HEK293 (cell line): ENCODE results near the gene SIL1.

Experiments used
- CTCF ChIA-PET: fragments of 350-600 bp; formaldehyde crosslinking; extraction: SDS; loops from one replicate; lab custom pipeline; 2021; ENCODE audit warnings: antibody characterized with exemption; lab: Yijun Ruan, JAX
- POLR2A ChIA-PET: fragments of 300-600 bp; formaldehyde crosslinking; extraction: SDS; loops from one replicate; lab custom pipeline; 2020; ENCODE audit warnings: antibody characterized with exemption, inconsistent platforms; lab: Yijun Ruan, JAX
- H3K27ac ChIP-seq: fragments of 200-500 bp; sonication (Bioruptor generic); 2 replicates; pipeline ENCODE4 v1.5.1; 2014; ENCODE audit warnings: low read depth, low read length, control low read depth, inconsistent platforms; ENCODE audit errors: extremely low read depth
- H3K36me3 ChIP-seq, 2 experiments: fragments of 200-500 bp in 1 of 2; sonication (Bioruptor generic) in 1 of 2; 1 replicate in 1 of 2; 2 replicates in 1 of 2; pipeline ENCODE4 v1.5.1; 2014 to 2017; ENCODE audit warnings: inconsistent platforms in 2 of 2, low read length in 2 of 2; ENCODE audit not compliant: control insufficient read depth in 2 of 2, insufficient read depth in 1 of 2
- H3K4me1 ChIP-seq: fragments of 200-500 bp; sonication (Bioruptor generic); 2 replicates; pipeline ENCODE4 v1.5.1; 2014; ENCODE audit warnings: mild to moderate bottlenecking, low read length, inconsistent platforms; ENCODE audit not compliant: control insufficient read depth, insufficient read depth
- H3K4me3 ChIP-seq: 2 replicates; pipeline ENCODE4 v1.5.1; 2011; ENCODE audit warnings: low read depth, mild to moderate bottlenecking, control low read depth, low read length, moderate library complexity
- H3K9me3 ChIP-seq: fragments of 200-500 bp; sonication (Bioruptor generic); 2 replicates; pipeline ENCODE4 v1.5.1; 2014; ENCODE audit warnings: low read depth, low read length, inconsistent platforms; ENCODE audit not compliant: control insufficient read depth, insufficient read depth
- EGR2 ChIP-seq: fragments of 450-650 bp; formaldehyde crosslinking; IDR thresholded peaks from 2 replicates; pipeline ENCODE4 v1.5.1; 2016; ENCODE audit warnings: low read depth, missing biosample characterization, missing genetic modification characterization
- HOXA7 ChIP-seq: sonication (generic); formaldehyde crosslinking; IDR thresholded peaks from 2 replicates; pipeline ENCODE4 v1.8.1; 2022; ENCODE audit warnings: missing genetic modification reagents, borderline replicate concordance
- MEIS1 ChIP-seq: sonication (generic); formaldehyde crosslinking; IDR thresholded peaks from 2 replicates; pipeline ENCODE4 v1.8.1; 2022; ENCODE audit warnings: missing genetic modification reagents, mild to moderate bottlenecking, borderline replicate concordance
- PRDM1 ChIP-seq: fragments of 450-650 bp; formaldehyde crosslinking; IDR thresholded peaks from 2 replicates; pipeline ENCODE4; 2016; ENCODE audit warnings: missing biosample characterization, missing genetic modification characterization
- RBAK ChIP-seq: fragments of 450-650 bp; formaldehyde crosslinking; IDR thresholded peaks from 2 replicates; pipeline ENCODE4 v1.5.1; 2016; ENCODE audit warnings: missing biosample characterization, missing genetic modification characterization
- SCRT2 ChIP-seq: fragments of 450-650 bp; formaldehyde crosslinking; IDR thresholded peaks from 2 replicates; pipeline ENCODE4 v1.5.1; 2016; ENCODE audit warnings: missing biosample characterization, missing genetic modification characterization
- SP3 ChIP-seq: fragments of 450-650 bp; formaldehyde crosslinking; IDR thresholded peaks from 2 replicates; pipeline ENCODE4 v1.5.1; 2016; ENCODE audit warnings: missing biosample characterization, missing genetic modification characterization
- ZBTB17 ChIP-seq: fragments of 450-650 bp; formaldehyde crosslinking; IDR thresholded peaks from 2 replicates; pipeline ENCODE4 v1.5.1; 2016; ENCODE audit warnings: missing biosample characterization, missing genetic modification characterization
- ZBTB7A ChIP-seq: fragments of 450-650 bp; formaldehyde crosslinking; IDR thresholded peaks from 2 replicates; pipeline ENCODE4 v1.5.1; 2016; ENCODE audit warnings: low read depth, missing biosample characterization, missing genetic modification characterization
- ZEB2 ChIP-seq: fragments of 450-650 bp; formaldehyde crosslinking; IDR thresholded peaks from 2 replicates; pipeline ENCODE4 v1.5.1; 2016; ENCODE audit warnings: missing biosample characterization, missing genetic modification characterization
- ZNF133 ChIP-seq: fragments of 450-650 bp; formaldehyde crosslinking; IDR thresholded peaks from 2 replicates; pipeline ENCODE4 v1.5.1; 2016; ENCODE audit warnings: missing biosample characterization, missing genetic modification characterization
- ZNF211 ChIP-seq: fragments of 450-650 bp; formaldehyde crosslinking; IDR thresholded peaks from 2 replicates; pipeline ENCODE4 v1.5.1; 2016; ENCODE audit warnings: low read depth, missing biosample characterization, missing genetic modification characterization
- ZNF292 ChIP-seq: fragments of 450-650 bp; formaldehyde crosslinking; IDR thresholded peaks from 2 replicates; pipeline ENCODE4 v1.5.1; 2016; ENCODE audit warnings: low read depth, missing biosample characterization, missing genetic modification characterization, borderline replicate concordance
- ZNF354C ChIP-seq: fragments of 450-650 bp; formaldehyde crosslinking; IDR thresholded peaks from 2 replicates; pipeline ENCODE4 v1.5.1; 2016; ENCODE audit warnings: missing biosample characterization, missing genetic modification characterization, low read depth, borderline replicate concordance
- ZNF549 ChIP-seq: fragments of 450-650 bp; IDR thresholded peaks from 2 replicates; pipeline ENCODE4 v1.5.1; 2018; ENCODE audit warnings: missing biosample characterization, missing genetic modification characterization, mild to moderate bottlenecking, inconsistent platforms, moderate library complexity
- ZNF585B ChIP-seq: fragments of 450-650 bp; formaldehyde crosslinking; IDR thresholded peaks from 2 replicates; pipeline ENCODE4 v1.5.1; 2016; ENCODE audit warnings: missing biosample characterization, missing genetic modification characterization
- ZNF600 ChIP-seq: fragments of 450-650 bp; formaldehyde crosslinking; IDR thresholded peaks from 2 replicates; pipeline ENCODE4 v1.5.1; 2016; ENCODE audit warnings: missing biosample characterization, missing genetic modification characterization
- ZNF777 ChIP-seq: fragments of 450-650 bp; formaldehyde crosslinking; IDR thresholded peaks from 2 replicates; pipeline ENCODE4 v1.5.1; 2017; ENCODE audit warnings: missing biosample characterization, missing genetic modification characterization, borderline replicate concordance
- ZSCAN16 ChIP-seq: fragments of 450-650 bp; formaldehyde crosslinking; IDR thresholded peaks from 2 replicates; pipeline ENCODE4 v1.5.1; 2016; ENCODE audit warnings: missing biosample characterization, missing genetic modification characterization
- TF ChIP-seq, protein P1 (sequence below): fragments of 450-650 bp; formaldehyde crosslinking; conservative IDR thresholded peaks from 2 replicates; pipeline ENCODE4 v1.5.1; 2016; ENCODE audit warnings: low read depth, missing biosample characterization, missing genetic modification characterization
- TF ChIP-seq, protein P2 (sequence below): fragments of 450-650 bp; formaldehyde crosslinking; IDR thresholded peaks from 2 replicates; pipeline ENCODE4 v1.5.1; 2016; ENCODE audit warnings: missing biosample characterization, missing genetic modification characterization
- TF ChIP-seq, protein P3 (sequence below): fragments of 450-650 bp; formaldehyde crosslinking; IDR thresholded peaks from 2 replicates; pipeline ENCODE4 v1.5.1; 2016; ENCODE audit warnings: missing biosample characterization, missing genetic modification characterization
- TF ChIP-seq, protein P4 (sequence below): fragments of 450-650 bp; formaldehyde crosslinking; IDR thresholded peaks from 2 replicates; pipeline ENCODE4 v1.5.1; 2017; ENCODE audit warnings: missing biosample characterization, missing genetic modification characterization
- TF ChIP-seq, protein P5 (sequence below): fragments of 450-650 bp; formaldehyde crosslinking; IDR thresholded peaks from 2 replicates; pipeline ENCODE4 v1.5.1; 2016; ENCODE audit warnings: missing biosample characterization, missing genetic modification characterization, low read depth

SIL1 gene

DNA sequence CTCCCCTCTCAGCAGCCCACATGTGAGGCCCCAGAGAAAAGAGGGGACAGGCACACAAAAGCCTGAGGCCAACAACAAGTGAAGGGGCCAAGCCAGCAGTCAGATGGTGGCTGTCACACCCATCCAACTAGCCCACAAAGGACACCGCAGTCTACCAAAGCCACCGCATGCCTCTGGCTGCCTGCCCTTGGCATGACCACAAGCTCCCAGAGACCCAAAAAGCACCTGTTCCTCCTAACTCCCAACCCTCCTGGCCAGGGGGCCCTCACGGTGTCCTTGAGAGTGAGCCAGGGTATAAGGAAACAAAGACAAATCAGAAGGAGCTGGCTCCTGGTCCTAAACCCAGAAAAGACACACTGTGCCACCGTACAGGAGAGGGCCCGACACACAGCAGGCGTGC lies 245.2 kb downstream of the SIL1 start:
- no peak overlapping the region for H3K27ac ChIP-seq
- no peaks in the 10 kb centered on the region for H3K36me3 ChIP-seq
- no peak overlapping the region for H3K4me3 ChIP-seq
- H3K9me3 ChIP-seq, result no peaks in the 10 kb centered on the region
- TF ChIP-seq ZNF211 (tag by site-specific recombination) (no peak), EGR2 (tag by site-specific recombination) (no peak), RBAK (tag by site-specific recombination) (no peak), ZNF292 (tag by site-specific recombination) (no peak), ZNF354C (tag by site-specific recombination) (no peak), HOXA7 (CRISPR knock-in tag) (no peak), SCRT2 (tag by site-specific recombination) (no peak), MEIS1 (no peak)
- TF ChIP-seq, protein P1, sequence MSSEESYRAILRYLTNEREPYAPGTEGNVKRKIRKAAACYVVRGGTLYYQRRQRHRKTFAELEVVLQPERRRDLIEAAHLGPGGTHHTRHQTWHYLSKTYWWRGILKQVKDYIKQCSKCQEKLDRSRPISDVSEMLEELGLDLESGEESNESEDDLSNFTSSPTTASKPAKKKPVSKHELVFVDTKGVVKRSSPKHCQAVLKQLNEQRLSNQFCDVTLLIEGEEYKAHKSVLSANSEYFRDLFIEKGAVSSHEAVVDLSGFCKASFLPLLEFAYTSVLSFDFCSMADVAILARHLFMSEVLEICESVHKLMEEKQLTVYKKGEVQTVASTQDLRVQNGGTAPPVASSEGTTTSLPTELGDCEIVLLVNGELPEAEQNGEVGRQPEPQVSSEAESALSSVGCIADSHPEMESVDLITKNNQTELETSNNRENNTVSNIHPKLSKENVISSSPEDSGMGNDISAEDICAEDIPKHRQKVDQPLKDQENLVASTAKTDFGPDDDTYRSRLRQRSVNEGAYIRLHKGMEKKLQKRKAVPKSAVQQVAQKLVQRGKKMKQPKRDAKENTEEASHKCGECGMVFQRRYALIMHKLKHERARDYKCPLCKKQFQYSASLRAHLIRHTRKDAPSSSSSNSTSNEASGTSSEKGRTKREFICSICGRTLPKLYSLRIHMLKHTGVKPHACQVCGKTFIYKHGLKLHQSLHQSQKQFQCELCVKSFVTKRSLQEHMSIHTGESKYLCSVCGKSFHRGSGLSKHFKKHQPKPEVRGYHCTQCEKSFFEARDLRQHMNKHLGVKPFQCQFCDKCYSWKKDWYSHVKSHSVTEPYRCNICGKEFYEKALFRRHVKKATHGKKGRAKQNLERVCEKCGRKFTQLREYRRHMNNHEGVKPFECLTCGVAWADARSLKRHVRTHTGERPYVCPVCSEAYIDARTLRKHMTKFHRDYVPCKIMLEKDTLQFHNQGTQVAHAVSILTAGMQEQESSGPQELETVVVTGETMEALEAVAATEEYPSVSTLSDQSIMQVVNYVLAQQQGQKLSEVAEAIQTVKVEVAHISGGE (tag by site-specific recombination), result no peak
- TF ChIP-seq, protein P2, sequence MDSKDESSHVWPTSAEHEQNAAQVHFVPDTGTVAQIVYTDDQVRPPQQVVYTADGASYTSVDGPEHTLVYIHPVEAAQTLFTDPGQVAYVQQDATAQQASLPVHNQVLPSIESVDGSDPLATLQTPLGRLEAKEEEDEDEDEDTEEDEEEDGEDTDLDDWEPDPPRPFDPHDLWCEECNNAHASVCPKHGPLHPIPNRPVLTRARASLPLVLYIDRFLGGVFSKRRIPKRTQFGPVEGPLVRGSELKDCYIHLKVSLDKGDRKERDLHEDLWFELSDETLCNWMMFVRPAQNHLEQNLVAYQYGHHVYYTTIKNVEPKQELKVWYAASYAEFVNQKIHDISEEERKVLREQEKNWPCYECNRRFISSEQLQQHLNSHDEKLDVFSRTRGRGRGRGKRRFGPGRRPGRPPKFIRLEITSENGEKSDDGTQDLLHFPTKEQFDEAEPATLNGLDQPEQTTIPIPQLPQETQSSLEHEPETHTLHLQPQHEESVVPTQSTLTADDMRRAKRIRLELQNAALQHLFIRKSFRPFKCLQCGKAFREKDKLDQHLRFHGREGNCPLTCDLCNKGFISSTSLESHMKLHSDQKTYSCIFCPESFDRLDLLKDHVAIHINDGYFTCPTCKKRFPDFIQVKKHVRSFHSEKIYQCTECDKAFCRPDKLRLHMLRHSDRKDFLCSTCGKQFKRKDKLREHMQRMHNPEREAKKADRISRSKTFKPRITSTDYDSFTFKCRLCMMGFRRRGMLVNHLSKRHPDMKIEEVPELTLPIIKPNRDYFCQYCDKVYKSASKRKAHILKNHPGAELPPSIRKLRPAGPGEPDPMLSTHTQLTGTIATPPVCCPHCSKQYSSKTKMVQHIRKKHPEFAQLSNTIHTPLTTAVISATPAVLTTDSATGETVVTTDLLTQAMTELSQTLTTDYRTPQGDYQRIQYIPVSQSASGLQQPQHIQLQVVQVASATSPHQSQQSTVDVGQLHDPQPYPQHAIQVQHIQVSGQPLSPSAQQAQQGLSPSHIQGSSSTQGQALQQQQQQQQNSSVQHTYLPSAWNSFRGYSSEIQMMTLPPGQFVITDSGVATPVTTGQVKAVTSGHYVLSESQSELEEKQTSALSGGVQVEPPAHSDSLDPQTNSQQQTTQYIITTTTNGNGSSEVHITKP, result no peak
- TF ChIP-seq, protein P3, sequence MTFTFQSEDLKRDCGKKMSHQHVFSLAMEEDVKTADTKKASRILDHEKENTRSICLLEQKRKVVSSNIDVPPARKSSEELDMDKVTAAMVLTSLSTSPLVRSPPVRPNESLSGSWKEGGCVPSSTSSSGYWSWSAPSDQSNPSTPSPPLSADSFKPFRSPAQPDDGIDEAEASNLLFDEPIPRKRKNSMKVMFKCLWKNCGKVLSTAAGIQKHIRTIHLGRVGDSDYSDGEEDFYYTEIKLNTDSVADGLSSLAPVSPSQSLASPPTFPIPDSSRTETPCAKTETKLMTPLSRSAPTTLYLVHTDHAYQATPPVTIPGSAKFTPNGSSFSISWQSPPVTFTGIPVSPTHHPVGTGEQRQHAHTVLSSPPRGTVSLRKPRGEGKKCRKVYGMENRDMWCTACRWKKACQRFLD (tag by site-specific recombination), result no peak
- TF ChIP-seq, protein P4, sequence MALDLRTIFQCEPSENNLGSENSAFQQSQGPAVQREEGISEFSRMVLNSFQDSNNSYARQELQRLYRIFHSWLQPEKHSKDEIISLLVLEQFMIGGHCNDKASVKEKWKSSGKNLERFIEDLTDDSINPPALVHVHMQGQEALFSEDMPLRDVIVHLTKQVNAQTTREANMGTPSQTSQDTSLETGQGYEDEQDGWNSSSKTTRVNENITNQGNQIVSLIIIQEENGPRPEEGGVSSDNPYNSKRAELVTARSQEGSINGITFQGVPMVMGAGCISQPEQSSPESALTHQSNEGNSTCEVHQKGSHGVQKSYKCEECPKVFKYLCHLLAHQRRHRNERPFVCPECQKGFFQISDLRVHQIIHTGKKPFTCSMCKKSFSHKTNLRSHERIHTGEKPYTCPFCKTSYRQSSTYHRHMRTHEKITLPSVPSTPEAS (tag by site-specific recombination), result no peak
- ChIA-PET CTCF (interaction anchor here (0.6 to 0.7 kb wide), 2 partner anchors 20 to 98 kb away, joined by 3 read pairs; no protein-coding TSS in a partner anchor), POLR2A (interaction anchor here (1.1 kb wide), 1 partner anchor 15 kb away, joined by 3 read pairs; no protein-coding TSS in a partner anchor)
- peaks cover 3% of the 10 kb centered on the region; the same call in 1 of the 2 replicates for H3K4me1 ChIP-seq

DNA sequence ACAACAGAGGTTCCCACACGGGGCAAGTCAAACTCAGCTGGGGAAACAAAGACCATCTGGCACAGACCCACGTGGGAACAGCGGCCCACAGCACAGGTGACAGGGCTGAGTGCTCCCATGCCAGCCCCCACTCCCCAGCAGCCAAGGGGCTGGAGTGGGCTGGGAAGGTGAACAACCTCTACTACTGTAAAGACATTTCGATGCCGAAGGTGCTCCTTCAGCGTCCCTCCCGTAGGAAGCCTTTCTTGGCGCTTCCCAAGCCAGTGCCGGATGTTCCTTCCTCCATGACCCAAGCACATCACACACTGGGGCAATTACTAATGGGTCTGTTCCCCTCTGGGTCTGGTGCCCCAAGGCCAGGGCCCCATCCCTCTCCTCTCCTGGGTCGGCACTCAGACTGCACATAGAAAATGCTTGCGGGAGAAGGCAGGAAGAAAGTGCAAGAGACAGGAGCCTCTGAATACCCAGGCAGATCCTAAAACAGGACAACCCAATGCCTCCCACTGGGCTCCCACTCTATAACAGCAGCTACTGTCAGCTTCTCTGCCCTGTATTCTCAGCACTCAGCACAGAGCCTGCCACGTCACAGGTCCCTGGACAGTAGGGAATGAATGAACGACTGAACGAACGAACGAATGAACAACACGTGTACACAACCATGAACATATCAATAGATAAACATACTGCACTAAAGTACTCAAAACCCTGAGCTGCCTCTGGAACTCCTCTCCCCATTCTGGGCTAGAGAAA lies 246.0 kb downstream of the SIL1 start:
- no peaks in the 10 kb centered on the region for H3K9me3 ChIP-seq
- ChIA-PET POLR2A (no interaction called here), CTCF (no interaction called here)
- H3K4me1 ChIP-seq, result peaks cover 3% of the 10 kb centered on the region; the same call in 1 of the 2 replicates
- peaks cover 0 to 2% of the 10 kb centered on the region in 2 experiments; a peak in 1 of 3 replicates for H3K36me3 ChIP-seq
- H3K4me3 ChIP-seq, result no peak overlapping the region
- H3K27ac ChIP-seq, result no peak overlapping the region
- TF ChIP-seq SP3 (tag by site-specific recombination), result no peak
- no peak for TF ChIP-seq ZBTB17
- no peak for TF ChIP-seq ZNF549 (tag by site-specific recombination)
- TF ChIP-seq ZSCAN16 (tag by site-specific recombination), result no peak
- TF ChIP-seq ZNF133 (tag by site-specific recombination), result no peak
- TF ChIP-seq ZNF777 (tag by site-specific recombination), result no peak
- no peak for TF ChIP-seq ZBTB7A (tag by site-specific recombination)
- TF ChIP-seq PRDM1 (tag by site-specific recombination), result no peak
- TF ChIP-seq, protein P5, sequence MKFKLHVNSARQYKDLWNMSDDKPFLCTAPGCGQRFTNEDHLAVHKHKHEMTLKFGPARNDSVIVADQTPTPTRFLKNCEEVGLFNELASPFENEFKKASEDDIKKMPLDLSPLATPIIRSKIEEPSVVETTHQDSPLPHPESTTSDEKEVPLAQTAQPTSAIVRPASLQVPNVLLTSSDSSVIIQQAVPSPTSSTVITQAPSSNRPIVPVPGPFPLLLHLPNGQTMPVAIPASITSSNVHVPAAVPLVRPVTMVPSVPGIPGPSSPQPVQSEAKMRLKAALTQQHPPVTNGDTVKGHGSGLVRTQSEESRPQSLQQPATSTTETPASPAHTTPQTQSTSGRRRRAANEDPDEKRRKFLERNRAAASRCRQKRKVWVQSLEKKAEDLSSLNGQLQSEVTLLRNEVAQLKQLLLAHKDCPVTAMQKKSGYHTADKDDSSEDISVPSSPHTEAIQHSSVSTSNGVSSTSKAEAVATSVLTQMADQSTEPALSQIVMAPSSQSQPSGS (tag by site-specific recombination), result no peak
- no peak for TF ChIP-seq ZNF585B (tag by site-specific recombination)
- no peak for TF ChIP-seq ZNF600 (tag by site-specific recombination)
- TF ChIP-seq ZEB2 (tag by site-specific recombination), result no peak
